ENCODE results near the gene PCSK5. TPM values are rescaled to one million over a fixed set of nuclear protein-coding genes. Genes with fewer than 3 reads are reported as not detected.

Gene PCSK5
- total and polyA plus RNA-seq, 2 donors (not counting 3 experiments of a cell fraction or from before 2014, with no cell fraction given): 2.6 to 4.8 TPM

- Histone ChIP-seq H3K79me2 (ENCODE audit: control insufficient read depth, insufficient read depth, low read length) (no peaks in the 10 kb centered on the region), H3K36me3 (ENCODE audit: control insufficient read depth in 2 of 2, extremely low read depth in 1 of 2, insufficient read depth in 2 of 2, low read length in 2 of 2) (no peaks in the 10 kb centered on the region), H3K4me3 (replicated peaks in 1 of 3; ENCODE audit: insufficient read depth in 1 of 3, low read depth in 1 of 3, low read length in 3 of 3) (no peak overlapping the region), H3K27ac (ENCODE audit: insufficient read depth, low read depth, low read length) (no peak overlapping the region), H3K27me3 (ENCODE audit: control insufficient read depth in 2 of 2, insufficient read depth in 2 of 2, low read length in 2 of 2) (no peaks in the 10 kb centered on the region), H3K9me3 (replicated peaks; ENCODE audit: control insufficient read depth, insufficient read depth, low read length) (no peaks in the 10 kb centered on the region), H3K9ac (replicated peaks; ENCODE audit: extremely low read depth, insufficient read depth, low read length) (no peak overlapping the region), H2AFZ (ENCODE audit: low read depth, low read length) (no peak overlapping the region), H3K4me2 (ENCODE audit: insufficient read depth, low read length) (no peak overlapping the region), H3K9me1 (replicated peaks; ENCODE audit: control insufficient read depth, extremely low read depth, insufficient read depth, low read length) (no peaks in the 10 kb centered on the region), H3K4me1 (ENCODE audit: control insufficient read depth, extremely low read depth, insufficient read depth, low read length) (no peaks in the 10 kb centered on the region), H4K20me1 (replicated peaks; ENCODE audit: control insufficient read depth, extremely low read depth, insufficient read depth, low read length) (no peaks in the 10 kb centered on the region)
- TF ChIP-seq JUN (IDR thresholded peaks at IDR 0.05; ENCODE audit: borderline replicate concordance, insufficient read depth, insufficient read length, low read depth): no peak
- BruUV-seq (replicated peaks): no TSS peak
- ChIA-PET CTCF (no interaction called here), POLR2A (no interaction called here)
- intact Hi-C loops (cut with micrococcal nuclease) (no loop called here), dilution Hi-C loops (cut with MboI; ENCODE audit: extremely low pct_ligation_motif_present, low sequenced_read_pairs) (no loop called here)
- DNase-seq (ENCODE audit: low read depth, low spot score) (no peak), FAIRE-seq (no peak)
These were observed 245.4 kb downstream of the PCSK5 start for GRCh38 chr9:76135902-76136301.

- DNase-seq (ENCODE audit: low read depth, low spot score) (peak; percentile 40), FAIRE-seq (peak; percentile 4)
- no peaks in the 10 kb centered on the region for H4K20me1 ChIP-seq (replicated peaks; ENCODE audit: control insufficient read depth, extremely low read depth, insufficient read depth, low read length)
- no peak overlapping the region for H3K4me2 ChIP-seq (ENCODE audit: insufficient read depth, low read length)
- peak overlapping the region; percentile 7 for H2AFZ ChIP-seq (ENCODE audit: low read depth, low read length)
- no peaks in the 10 kb centered on the region for H3K9me3 ChIP-seq (replicated peaks; ENCODE audit: control insufficient read depth, insufficient read depth, low read length)
- BruUV-seq (replicated peaks): no TSS peak
- POLR2A ChIA-PET: no interaction called here
- CTCF ChIA-PET: interaction anchor here (1.0 to 1.3 kb wide), 2 partner anchors 10 to 27 kb away, joined by 3 to 4 read pairs; no protein-coding TSS in a partner anchor
- TF ChIP-seq JUN (IDR thresholded peaks at IDR 0.05; ENCODE audit: borderline replicate concordance, insufficient read depth, insufficient read length, low read depth): peak; percentile 60
- no peak for TF ChIP-seq GATA2 (IDR thresholded peaks at IDR 0.05; ENCODE audit: insufficient read depth, insufficient read length, low read depth, low read length)
- peak; percentile 57 for TF ChIP-seq FOS (IDR thresholded peaks at IDR 0.05; ENCODE audit: borderline replicate concordance, insufficient read depth, low read length)
- no peak overlapping the region for H3K9ac ChIP-seq (replicated peaks; ENCODE audit: extremely low read depth, insufficient read depth, low read length)
- H3K27me3 ChIP-seq (ENCODE audit: control insufficient read depth in 2 of 2, insufficient read depth in 2 of 2, low read length in 2 of 2): no peaks in the 10 kb centered on the region
- no peaks in the 10 kb centered on the region for H3K4me1 ChIP-seq (ENCODE audit: control insufficient read depth, extremely low read depth, insufficient read depth, low read length)
- no peaks in the 10 kb centered on the region for H3K79me2 ChIP-seq (ENCODE audit: control insufficient read depth, insufficient read depth, low read length)
- dilution Hi-C loops (cut with MboI; ENCODE audit: extremely low pct_ligation_motif_present, low sequenced_read_pairs) (no loop called here), intact Hi-C loops (cut with micrococcal nuclease) (no loop called here)
- H3K27ac ChIP-seq (ENCODE audit: insufficient read depth, low read depth, low read length): no peak overlapping the region
- H3K4me3 ChIP-seq (replicated peaks in 1 of 3; ENCODE audit: insufficient read depth in 1 of 3, low read depth in 1 of 3, low read length in 3 of 3): no peak overlapping the region
- H3K9me1 ChIP-seq (replicated peaks; ENCODE audit: control insufficient read depth, extremely low read depth, insufficient read depth, low read length): no peaks in the 10 kb centered on the region
- H3K36me3 ChIP-seq (ENCODE audit: control insufficient read depth in 2 of 2, extremely low read depth in 1 of 2, insufficient read depth in 2 of 2, low read length in 2 of 2): no peaks in the 10 kb centered on the region
These were observed 246.5 kb downstream of the PCSK5 start for GRCh38 chr9:76136986-76137385.
